HG02840 (cell line): ENCODE measurements around the gene TYW1B.
"Not testable (repeated sequence)": the region's sequence is repeated elsewhere in the genome, so short reads cannot be mapped to it uniquely, and the experiment has no call there.

ENCODE experiments used
- ATAC-seq: cut with Tn5 transposase; IDR thresholded peaks from one replicate; pipeline ENCODE4 v1.9.1; 2021; ENCODE audit warnings: mild to moderate bottlenecking, moderate library complexity, moderate number of reproducible peaks; ENCODE audit not compliant: unreplicated experiment, low FRiP score

Gene TYW1B

DNA sequence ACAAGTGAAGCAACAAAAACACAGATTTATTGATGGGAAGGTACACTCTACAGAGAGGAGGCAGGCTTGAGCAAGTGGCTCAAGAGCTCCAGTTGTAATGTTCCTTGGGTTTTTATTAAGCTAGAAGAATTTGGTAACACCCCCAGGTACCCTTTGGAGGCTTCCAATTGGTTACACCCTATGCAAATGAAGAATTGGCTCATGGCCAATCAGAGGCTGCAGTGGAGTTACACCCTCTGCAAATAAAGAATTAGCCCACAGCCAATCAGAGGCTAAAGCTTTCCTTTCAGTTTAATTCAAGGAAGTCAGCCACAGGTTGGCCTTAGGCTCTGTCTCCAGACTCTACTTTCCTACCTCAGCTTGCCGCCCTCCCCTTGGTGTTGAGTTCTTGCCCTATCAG, 10.3 kb downstream of the TYW1B start:
- not testable (repeated sequence) for ATAC-seq

DNA sequence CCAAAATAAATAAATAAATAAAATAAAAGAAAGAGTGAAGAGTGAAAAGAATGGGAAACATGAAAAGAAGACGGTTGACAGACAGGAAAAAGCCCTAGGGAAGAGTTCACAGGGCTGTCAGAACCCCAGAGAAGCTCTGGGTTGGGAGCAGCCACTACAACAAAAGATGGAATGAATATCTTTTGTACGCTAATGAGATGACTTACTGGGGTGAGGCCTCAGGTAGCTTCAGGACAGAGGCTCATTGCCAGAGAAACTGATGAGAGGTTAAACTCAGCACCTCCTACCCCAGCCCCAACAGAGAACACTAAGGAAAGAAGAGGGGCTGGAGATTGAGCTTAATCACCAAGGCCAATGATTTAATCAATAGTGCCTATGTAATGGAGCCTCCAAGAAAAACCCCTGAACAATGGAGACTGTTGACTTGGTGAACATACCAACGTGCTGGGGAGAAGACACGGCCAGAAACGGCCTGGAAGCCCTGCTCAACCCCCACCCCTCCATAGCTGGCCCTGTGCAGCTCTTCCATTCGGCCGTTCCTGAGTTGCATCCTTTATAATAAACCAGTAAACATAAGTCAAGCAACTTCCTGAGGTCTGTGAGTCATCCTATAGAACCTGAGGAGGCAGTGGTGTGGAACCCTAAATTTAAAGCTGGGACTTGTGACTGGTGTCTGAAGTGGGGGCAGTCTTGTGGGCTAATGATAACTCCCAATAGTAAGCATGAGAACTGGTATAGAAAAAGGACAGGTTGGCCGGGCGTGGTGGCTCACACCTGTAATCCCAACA, 11.4 kb downstream of the TYW1B start:
- not testable (repeated sequence) for ATAC-seq

DNA sequence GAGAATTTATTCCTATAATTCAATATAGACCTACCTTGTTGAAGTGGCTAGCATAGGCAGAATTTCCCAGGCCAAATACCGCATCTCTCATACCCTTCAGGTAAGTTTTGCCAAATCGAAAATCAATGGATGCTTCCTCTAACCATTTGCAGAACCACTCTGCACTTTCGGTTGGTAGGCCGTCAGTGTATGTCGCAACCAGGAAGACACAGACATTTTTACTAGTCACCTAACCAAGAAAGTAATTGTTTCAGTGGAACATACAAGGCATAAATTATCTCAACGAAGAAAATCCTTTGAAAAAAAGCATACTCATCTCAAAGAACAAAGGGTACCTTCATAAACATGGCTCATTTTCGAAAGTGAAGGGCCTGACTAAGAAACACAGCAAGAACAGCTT, 17.6 kb downstream of the TYW1B start:
- not testable (repeated sequence) for ATAC-seq

DNA sequence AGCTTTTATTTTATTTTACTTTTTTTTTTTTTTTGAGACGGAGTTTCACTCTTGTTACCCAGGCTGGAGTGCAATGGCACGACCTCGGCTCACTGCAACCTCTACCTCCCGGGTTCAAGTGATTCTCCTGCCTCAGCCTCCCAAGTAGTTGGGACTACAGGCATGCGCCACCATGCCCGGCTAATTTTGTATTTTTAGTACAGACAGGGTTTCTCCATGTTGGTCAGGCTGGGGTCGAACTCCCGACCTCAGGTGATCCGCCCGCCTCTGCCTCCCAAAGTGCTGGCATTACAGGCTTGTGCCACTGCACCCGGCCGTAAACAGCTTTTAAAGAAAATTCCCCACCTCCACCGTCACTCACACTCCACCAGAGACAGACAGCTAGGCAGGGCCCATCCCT, 19.5 kb downstream of the TYW1B start:
- not testable (repeated sequence) for ATAC-seq

DNA sequence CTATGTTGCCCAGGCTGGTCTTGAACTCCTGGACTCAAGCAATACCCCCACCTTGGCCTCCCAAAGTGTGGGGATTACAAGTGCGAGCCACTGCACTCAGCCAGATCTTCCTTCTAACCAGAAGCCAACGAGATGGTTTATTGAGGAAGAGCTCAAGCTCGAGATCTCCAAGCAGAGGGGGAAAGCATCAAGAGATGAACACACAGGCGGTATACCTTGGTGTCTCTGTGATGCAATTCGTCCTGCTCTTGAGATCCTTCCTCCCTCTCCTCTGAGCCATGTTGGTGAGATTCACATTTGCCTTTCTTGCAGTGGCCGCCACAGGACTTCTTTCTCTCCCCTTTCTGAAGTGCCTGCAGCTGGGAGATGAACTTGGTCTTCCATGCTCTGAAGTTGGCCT, 21.1 kb downstream of the TYW1B start:
- not testable (repeated sequence) for ATAC-seq

DNA sequence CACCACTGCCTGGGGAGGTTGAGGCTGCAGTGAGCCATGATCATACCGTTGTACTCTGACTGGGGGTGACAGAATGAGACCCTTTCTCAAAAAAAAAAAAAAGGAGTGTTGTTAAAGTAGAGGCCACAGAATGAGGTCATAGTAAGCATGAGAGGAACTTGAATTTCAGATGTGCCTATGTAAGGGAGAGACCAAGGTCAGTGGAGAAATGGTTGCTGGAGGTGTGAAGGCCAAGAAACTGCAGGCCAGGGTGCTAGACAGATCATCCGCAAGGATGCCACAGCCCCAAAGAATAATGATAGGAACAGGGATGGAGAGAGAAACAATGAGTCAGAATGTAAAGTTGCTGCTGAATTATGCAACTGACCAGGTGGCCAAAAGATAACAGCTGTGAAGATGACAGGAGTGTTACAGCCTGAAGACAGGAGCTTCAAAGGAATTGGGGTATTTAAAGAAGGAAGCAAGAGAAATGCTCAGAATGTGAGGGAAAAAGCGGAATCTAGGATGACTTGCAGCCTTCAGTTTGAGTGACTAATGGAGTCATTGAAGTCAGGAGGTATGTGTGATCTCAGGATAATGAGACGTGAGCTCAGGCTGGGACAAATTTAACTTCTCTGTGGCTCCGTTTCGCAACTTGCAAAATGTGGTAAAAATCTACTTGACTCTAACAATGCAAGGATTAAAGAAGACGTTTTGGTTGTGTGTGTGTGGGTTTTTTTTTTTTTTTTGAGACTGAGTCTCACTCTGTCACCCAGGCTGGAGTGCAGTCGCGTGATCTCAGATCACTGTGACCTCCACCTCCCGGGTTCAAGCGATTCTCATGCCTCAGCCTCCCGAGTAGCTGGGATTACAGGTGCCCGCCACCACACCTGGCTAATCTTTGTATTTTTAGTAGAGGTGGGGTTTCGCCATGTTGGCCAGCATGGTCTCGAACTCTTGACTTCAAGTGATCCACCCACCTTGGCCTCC, 22.2 kb downstream of the TYW1B start:
- ATAC-seq, result no peak

DNA sequence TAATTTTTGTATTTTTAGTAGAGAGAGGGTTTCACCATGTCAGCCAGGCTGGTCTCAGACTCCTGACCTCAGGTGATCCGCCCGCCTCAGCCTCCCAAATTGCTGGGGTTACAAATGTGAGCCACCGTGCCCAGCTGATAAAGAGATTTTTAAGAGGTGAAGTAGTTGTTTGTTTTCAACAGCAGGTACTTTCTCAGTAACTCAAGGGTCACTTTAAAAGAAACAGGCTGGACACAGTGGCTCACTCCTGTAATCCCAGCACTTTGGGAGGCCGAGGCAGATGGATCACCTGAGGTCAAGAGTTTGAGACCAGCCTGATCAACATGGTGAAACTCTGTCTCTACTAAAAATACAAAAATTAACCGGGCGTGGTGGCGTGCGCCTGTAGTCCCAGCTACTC, 24.2 kb downstream of the TYW1B start:
- not testable (repeated sequence) for ATAC-seq

DNA sequence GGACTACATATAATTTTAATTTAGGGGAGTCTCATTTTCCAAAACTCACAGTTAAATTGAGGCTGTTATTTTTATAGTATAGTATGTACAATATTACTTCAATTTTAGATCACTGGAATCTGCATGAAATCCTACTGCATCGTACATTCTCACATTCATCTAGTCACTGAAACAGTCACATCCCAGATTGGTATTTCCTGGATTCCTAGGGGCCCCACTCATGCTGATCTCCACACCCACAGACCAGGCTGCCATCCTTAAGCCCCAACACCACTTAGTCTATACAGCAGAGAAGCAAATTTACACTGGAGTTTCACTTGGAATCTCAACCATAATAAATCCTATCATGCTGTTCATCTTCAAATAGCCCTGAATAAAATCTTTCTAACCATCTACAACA, 26.4 kb downstream of the TYW1B start:
- ATAC-seq, result not testable (repeated sequence)

DNA sequence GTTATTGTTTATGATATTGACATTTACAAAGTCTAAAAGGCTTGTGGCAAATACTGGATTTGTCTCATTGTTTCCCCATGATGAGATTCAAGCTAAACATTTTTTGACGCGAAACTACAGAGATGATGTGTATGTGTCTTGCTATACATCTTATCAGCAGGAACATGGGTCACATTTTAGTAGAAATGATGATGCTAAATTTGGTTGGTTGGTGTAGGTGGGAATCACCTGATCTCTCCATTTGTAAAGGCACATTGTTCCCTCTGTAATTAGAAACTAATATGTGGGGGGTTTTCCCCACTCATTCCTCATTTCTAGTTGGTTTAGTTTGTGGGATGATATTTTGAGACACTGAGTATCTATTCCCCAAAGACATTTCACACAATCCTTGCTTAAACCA, 32.6 kb downstream of the TYW1B start:
- ATAC-seq, result not testable (repeated sequence)

DNA sequence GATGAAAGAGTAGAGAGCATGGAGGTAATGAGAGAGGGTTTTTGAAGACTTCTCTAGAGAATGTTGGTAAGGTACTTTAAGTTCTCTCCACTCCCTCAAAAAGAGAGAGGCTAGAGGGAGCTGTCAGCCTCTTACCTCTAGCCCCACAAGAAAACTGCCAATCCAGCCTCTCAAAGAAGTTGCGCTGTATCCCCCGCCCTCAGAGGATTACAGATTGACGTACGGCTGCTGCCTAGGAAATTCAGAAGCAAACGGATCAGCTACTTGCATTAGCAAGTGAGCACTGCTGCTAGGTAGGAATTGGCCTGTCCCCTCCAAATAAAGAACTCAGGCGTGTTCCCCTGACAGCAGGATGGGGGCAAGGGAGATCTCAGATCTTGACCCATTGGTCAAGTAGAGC, 34.2 kb downstream of the TYW1B start:
- ATAC-seq, result no peak

DNA sequence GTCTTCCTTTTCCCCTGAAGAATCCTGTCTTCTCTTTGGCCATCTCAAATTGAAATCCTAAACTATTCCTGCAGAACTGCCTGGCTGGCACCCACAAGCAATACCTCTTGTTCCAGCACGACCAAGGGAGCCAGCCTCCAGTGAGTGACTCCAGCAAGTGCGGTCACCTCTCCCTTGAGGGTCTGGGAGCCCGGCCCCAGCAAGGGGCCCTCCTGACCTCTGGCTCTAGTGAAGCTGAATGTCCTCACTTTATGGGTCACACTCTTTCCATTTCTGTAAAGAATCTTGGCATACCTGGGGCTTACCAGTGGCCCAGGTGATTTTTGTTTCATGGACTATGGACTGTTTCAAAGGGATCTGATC, 37.3 kb downstream of the TYW1B start:
- ATAC-seq, result not testable (repeated sequence)

DNA sequence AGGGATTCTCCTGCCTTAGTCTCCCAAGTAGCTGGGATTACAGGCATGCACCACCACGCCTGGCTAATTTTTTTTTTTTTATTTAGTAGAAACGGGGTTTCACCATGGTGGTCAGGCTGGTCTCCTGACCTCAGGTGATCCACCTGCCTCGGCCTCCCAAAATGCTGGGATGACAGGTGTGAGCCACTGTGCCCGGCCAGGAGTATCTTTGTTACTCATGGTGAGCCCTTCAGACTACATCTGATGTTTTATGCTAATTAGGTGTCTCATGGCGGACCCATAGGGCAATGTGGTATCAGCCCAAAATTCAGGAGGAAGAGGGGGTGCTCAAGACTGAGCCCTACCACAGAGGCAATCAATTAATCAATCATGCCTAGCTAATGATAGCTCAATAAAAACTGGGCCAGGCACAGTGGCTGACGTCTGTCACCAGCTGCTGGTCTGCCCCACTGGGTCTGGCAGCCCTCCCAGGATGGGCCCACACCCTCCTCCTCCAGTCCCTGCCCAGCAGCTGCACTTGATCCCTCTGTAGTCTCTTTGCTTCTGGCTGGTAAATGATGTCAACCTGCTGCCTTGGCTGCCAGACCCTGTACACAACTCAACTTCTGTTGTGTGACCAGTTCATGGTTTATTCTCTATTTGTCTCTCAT, 37.8 kb downstream of the TYW1B start:
- not testable (repeated sequence) for ATAC-seq

DNA sequence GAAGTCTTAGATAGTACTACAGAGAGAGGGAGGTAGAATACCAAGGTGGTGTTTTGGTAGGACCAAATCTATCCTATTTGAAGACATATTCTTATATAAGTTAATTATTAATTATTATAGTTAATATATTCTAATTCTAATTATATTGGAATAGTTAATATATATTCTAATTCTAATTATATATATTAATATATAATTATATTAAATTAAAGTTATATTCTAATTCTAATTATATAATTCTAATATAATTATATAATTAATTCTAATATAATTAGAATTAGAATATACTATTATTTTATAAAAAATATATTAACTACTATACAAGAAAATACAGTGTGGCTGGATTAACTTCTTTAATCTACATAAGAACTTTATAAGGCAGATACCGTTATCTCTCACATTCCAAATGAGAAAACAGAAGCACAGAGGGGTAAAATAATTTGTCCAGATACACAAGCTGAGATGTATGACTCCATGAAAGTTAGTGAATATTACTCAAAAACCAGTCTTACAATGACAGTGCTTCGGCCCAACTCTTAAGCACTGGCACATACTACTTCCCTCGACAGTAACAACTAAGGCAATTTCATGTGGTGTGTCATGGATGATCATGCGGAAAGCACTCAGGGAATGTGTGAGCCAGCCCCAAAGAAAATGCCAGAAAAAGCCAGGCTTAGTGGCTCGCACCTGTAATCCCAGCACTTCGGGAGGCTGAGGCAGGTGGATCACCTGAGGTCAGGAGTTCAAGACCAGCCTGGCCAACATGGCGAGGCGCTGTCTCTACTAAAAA, 42.6 kb downstream of the TYW1B start:
- no peak for ATAC-seq

DNA sequence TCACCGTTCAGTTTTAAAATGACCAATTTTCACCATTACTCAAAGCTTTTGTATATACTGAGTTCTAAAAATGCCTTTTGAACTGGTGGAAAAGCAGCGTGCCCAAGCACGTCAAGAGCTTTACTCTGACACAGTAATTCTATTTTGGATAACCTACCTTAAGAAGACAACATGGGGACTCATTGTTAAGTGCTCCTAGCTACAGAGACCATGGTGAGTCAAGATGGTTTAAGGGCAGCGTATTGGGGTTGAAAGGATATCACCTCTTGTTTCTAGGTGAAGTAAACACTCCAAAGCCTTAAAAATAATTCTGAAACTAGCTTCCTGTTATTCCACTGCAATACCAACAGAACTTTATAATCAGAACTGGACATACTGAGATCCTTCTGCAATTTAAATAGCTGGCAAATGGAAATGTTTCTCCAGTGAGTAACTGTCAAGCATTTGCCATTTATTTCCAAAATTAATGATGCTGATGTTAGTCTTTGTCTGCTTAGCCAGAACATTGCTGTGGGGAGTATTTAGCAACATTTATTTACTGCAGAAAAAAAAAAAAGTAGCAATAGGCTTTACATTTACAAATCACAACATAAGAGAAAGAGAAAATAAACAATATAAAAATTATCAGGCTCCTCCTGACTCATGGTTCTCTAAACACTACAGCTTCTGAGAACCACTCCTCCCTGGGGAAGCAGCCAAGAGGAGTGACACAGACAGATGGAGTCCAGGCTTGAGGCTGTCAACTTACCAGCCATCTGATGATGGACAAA, 44.2 kb downstream of the TYW1B start:
- ATAC-seq, result not testable (repeated sequence)

DNA sequence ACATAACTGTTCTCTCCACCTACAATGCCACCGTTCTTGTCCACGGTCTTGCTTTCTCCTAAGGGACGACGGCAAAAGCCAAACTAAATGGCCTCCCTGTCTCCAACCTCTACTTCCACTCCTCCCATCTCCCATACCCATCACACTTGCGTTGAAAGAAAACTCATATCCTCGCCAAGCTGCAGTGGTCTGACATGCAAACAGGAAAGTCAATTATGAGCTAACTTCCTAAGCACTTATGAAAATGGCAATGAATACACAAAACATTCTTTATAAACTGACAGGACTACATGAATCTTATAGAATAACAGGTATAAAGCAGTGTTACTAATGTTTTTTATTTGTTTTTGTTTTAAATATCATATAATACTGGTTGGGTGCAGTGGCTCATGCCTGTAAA, 46.4 kb downstream of the TYW1B start:
- ATAC-seq, result no peak

DNA sequence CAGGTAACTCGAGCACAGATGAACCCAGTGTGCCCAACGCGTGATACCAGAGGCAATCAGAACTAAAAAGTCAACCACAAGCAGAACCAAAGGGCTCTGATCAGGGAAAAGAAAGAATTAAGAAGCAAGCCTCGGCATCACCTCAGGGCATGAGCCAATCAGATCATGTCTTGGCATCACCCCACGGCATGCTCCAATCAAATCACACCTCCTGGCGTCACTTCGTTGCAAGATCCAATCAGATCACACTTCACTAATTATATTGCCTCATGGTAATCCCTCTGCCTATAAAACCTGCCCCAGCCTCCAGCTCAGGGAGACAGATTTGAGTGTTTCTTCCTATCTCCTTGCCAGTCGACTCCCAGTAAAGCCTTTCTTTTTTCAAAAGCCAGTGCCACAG, 46.8 kb downstream of the TYW1B start:
- ATAC-seq, result no peak

DNA sequence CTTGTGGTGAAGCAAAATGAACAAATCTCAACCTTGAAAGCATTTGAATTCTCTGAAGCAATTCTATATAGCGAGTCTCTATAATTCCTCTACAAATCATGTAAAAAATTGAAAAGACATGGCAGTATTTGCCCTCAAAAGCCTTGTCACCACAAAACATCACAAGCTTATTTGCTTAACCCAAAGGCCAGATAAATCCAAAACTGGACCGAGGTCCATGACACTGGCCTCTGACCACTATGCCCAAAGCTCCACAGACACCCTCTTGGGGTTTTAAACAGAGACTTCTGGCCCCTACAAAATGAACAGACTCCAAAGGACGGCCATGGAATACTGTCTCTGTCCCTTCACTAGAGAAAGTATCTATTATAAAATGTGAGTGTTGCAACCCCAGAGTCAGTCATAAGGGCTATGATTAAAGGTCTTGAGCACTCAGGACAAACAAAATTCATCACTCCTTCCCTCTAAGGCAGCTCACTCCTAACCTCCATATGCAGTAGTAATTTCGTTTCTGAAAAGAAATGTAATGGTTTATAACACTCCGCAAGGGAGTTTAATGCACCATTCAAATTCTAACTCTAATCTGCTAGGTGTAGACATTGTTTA, 47.6 kb downstream of the TYW1B start:
- not testable (repeated sequence) for ATAC-seq

DNA sequence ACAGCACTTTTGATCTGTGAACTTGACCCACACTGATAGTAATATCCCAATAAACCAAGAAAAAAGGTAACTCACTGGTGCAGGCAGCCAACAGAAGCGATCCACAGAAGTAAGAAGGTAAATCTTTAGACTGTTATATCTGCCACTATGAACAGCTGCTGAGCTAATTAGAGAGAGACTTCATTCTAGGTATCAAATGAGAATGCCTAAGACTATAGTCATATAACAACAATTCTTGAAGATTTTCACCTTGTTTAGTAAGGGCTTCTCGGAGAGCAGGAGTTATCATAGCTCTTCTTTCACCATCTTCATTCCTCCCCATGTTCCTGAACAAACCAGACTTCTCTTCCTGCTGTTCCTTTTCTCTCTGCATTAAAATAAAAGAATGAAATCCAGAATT, 50.8 kb downstream of the TYW1B start:
- not testable (repeated sequence) for ATAC-seq

DNA sequence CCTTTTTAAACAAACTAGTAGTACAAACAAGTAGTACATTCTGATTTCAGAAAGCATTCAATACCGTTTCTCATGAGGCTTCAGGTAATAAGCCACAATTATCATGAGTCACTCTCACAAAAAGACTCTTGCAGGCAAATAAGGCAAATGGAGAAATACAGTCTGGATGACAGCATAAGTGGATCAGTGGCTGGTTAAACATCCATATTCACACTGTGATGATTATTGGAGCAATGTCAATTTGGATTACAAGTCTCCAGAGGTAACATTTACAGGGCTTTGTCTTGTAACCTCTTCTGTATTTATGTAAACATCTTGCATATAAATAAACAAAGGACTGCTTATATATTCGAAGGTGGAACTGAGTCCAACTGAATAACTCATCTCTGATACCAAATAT, 55.4 kb downstream of the TYW1B start:
- not testable (repeated sequence) for ATAC-seq
